Pons (tissue), 1 donor: ENCODE measurements around the gene TTC39B.

Experiments used
- DNase-seq: peaks from one replicate; pipeline ENCODE4 v3.0.0-alpha.2; 2016; ENCODE audit warnings: low spot score

The TTC39B gene

DNA sequence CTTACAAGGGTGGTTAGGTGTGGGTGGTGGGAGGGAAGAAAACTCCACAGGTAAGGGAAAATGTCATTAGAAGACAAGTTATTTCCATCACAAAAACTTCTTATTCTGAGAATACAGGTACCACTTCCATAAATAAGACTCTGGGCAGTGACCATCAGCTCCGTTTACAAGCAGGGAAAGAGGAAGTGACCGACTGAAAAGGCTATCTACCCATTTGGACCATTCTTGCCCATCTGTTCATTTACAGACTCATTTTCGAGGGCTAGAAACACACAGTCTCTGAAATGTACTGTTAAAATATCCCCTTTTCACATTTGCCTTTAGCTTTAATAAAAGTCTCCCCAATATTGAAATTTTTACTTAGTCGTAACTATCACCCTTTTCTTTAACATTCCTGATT, 79.5 kb downstream of the TTC39B start:
- no peak for DNase-seq

DNA sequence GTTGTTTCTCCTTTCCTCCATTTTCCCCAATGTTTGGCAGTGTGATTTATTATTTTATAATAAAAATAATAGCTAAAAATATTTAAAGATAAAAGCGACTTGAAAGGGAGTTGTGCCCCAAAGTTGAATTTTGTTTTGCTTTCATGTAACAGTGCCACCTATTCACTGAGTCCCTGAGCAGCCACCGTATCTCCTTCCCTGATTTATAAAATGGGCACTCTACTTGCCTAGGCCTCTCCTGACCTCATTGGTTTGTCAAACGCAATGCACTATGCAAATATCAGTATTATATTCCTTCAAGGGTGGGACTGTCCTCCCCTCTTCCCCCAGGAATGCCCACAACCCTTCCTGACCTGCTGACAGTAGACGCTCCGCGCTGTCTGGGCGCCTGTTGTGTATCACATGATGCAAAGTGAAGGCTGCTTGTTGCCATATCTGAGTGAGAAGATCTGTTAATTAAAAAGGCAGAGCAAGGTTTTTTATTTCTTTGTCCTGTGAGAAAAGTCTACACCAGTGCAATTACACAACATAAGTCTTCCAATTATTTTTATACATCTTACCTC, 81.4 kb downstream of the TTC39B start:
- no peak for DNase-seq

DNA sequence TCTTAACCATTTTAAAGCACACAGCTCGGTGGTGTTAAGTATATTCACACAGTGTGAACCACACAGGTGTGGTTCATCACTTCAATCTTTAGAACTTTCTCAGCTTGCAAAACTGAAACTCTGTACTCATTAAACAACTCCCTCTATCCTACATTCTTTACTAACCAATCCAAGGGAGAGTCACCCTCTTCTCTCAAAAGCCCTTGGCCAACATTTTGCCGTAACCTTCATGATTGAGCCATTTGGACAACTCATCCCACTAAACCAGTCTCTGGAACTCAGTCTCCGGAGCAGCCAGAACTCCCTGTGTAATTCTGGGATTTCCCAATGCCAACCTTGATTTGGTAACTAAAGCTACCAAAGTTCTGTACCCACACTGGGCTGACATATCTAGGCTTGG, 84.7 kb downstream of the TTC39B start:
- no peak for DNase-seq

DNA sequence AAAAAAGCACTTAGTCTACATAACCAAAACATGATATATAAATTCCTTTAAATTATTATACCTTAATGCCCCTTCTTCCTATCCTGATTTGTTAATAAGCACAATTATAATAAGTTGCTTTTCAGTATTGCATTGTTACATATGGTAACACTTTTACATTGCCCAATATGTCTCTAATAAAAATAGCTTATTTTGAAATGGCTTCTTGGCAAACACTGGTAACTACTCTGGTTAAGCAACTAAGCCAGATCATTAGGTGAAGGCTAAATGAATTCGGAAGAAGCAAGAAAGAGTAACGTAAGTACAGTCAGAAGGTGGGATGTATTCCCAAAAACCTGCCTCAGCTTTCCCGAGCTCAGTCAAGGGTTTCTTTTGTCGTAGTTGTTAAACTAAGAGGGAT, 85.3 kb downstream of the TTC39B start:
- DNase-seq: no peak

DNA sequence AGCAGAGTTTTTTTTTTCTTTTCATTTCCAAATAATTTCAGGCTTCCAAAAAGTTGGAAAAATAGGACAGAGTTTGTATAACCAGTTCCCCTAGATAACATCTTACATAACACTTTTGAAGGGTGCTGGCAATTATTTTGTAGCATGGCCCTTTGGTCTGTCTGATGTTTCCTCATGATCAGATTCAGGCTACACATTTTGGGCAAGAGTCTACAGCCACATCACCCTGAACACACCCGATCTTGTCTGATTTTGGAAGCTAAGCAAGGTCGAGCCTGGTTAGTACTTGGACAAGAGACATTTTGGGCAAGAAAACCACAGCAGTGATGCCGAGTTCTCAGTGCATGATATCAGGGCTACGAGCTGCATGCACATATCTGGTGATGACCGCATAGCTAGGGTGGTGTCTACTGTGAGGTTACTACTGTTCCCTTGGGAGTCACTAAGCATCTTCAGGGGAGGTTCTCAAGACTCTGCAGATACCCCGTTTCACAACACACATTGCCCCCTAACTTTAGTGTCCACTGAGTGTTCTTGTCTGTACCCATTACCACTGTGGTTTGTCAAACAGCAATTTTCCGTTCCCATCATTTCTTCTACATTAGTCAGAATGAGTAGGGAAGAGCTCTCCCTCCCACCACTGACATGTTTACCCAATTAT, 86.2 kb downstream of the TTC39B start:
- no peak for DNase-seq

DNA sequence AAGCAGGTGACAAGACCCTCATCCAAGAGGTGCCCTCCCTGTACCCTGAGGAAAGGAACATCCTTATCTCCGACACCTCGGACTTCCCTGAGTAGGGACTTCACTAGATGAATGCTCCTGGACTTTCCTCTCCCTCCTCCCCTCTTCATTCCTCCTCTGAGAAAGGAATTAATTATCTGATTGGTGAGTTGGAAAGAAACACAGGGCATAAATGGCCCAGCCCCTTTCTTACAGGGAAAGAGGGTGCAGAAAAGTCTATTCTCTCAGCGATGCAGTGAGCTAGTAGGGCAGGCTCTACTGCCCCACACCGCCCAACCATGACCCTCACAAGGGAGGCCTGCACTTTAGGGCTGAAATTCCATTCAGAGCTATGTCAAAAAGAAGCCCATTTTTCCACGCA, 87.5 kb downstream of the TTC39B start:
- DNase-seq: no peak

DNA sequence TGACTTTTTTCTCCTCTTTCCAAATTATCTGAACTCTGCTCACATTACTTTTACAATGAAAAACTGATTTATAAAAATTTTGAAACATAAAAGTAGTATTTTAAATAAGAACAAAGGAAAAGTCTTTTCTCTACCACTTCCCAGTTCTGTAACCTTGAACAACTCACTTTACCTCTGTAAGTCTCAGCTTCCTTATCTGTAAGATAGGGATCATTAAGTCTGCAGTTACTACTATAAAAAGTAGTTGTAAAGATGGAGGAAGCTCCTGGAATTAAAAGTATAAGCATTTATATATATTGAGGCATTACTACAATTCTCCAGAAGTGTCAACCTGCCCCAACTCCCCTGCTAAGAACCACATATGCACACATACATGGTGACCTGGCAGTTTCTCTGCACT, 88.0 kb downstream of the TTC39B start:
- no peak for DNase-seq

DNA sequence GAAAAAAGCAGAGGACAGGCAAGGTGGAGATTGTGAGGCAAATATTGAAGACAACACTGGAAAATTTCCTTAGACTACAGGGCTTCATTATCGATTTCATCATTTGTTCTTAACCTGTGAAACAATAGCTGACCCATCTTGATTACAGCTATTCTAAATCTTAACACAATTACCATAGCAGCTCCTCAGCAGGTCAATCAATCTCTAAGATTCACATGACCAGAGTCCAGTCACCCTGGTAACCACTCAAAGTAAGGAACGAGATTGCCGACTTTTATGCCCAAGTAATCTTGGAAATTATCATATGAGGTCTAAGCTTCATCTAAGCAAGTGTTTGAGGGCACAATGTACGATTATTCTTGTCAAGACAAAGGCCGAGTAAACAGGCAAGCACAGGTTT, 93.8 kb downstream of the TTC39B start:
- no peak for DNase-seq

DNA sequence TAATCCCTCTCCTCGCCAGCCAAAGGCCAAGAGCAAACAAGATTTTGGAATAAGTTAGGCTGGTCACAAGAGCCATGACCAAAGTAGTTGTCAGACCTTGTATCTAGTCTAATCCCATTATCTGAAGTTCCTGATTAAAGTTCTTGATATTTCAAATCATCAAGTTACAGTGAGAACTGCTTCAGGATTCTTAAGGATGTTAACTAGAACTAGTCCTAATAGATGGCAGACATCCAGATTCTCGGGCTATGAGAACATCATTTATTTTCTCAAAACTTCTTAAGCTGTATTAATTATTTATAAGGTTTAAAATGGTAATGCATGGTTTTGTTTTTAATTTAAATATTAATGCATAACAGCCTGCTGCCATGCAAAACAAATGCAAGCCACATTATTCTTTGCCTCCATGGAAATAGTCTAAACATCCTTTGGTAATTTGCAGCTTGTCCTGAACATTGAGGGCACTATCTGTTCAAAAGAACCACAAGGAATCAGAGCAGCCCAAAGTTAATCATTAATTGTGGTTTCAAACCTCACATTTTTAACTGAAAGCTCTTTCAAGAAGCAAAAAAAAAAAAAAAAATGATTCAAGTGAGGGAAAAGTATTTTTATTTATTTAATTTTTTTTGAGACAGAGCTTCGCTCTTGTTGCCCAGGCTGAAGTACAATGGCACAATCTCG, 95.1 kb downstream of the TTC39B start:
- DNase-seq: peak; percentile 17

DNA sequence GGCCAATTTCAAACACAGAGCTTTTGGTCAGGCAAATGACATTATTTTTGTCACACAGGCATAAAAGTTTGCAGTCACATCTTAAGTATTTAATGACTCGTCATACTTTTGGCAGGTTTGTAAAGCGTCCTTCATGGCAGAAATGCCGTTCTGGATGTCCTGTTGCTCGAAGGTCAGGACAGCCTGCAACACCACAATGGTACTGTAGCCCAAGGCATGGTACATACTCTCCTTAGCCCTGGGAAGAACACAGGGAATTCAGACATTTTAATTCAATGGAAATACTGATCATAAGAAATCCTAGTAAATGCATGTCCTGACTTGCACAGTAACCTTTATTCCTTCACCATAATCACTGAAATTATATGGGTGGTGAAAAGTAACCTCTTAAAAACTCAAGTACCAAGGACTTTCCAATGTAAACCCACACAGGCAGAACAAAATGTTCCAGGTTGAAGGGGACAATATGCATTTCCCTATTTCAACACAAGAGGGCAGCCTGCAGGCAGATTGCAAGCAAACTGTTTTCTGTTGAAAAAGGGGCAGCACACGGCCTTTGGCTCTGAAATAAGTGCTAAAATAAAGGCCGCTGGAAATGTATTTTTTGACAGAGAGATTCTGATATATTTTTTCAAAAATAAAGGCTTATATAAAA, 95.7 kb downstream of the TTC39B start:
- DNase-seq: peak; percentile 78

DNA sequence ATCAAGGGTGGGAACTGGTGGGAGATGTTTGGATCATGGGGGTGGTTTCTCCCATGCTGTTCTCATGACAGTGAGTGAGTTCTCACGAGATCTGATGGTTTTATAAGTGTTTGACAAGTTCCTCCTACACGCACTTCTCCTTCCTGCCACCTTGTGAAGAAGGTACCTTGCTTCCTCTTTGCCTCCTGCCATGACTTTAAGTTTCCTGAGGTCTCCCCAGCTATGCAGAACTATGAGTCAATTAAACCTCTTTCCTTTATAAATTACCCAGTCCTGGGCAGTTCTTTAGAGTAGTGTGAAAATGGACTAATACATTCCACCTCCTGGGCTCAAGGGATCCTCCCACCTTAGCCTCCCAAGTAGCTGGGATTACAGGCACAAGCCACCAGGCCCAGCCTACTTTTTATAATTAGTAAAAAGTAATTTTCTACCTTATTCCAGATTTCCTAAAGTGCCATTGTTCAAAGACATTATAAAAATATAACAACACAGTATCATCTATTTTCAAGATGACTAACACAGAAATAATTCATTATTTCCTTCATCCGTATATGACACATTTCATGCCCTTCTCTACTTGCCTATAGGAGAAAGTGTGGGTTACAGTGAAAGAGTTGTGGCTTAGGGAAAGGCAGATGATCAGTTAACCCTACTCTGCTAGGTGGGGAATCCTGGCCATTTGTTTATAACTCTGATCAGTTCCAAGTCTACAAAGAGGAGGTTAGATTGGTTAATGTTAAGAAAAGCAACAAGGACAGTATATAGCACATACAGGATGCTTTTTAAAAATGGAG, 99.9 kb downstream of the TTC39B start:
- no peak for DNase-seq

DNA sequence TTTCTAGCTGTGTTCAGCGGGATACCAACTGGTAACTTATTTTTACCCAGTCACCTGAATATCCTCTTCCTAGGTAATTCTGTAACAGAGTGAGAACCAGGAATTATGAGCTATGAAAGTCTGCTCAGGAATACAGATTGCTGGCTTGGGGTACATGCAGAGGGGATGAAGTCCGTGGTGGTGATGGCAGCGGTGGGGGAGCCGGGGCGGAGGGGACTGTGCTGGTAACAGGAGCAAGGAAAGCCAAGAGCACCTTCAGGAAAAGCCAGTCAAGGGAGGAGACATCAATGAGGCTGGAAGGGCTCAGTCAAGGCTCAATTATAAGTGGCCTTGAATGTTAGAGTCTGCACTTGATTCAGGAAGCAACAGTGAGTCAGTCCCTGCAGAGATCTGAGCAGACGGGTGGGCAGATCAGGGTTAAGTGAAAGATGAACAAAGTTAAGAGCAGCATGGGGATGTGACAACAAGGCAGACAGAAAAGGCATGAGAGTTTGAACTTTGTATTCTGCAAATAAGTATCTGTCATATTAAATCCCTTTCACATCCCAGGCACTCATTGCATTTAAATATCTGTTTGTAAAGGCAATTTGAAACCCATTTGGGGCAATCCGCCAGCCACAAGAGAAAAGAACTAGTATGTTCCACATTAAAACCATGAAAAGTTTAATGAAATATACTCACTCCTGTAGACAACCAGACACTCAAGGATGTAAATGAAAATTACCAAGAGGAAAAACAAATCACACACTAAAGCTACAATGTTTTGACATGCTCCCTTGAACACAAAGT, 101.2 kb downstream of the TTC39B start:
- DNase-seq: no peak

DNA sequence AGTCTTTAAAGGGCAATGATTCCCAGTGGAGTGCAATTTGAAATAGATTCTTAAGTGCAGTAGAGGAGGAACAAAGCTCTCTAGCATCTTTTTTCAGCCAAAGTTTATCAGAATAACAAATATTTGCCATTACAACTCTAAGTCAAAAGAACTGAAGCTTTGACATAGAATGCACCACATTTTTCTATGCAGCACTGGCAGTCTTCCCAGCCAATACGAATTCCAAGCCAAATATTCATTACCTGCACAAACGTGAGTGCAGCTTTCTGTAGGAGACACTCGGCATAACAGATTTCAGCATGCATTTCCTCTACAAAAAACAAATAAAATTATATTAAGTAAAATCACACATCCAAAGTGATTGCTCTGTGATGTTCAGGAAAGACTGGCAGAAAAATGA, 103.4 kb downstream of the TTC39B start:
- DNase-seq: no peak

DNA sequence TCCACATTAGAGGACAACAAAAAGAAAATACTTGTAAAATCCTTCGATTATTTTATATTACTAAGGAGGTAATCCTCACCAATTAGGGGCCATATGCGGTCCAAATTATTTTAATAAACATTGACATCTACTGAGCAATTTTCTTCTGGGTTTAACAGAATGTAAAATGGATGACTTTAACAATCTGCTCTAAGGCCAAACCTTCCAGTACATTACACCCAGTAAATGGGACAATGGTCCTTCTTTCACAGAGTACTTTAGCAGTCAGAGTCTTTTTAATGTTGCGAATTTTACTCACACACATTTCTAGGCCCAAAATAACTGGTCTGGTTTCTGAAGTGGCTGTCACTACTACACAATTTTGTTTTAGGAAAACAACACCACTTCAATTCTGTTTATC, 106.9 kb downstream of the TTC39B start:
- DNase-seq: no peak

DNA sequence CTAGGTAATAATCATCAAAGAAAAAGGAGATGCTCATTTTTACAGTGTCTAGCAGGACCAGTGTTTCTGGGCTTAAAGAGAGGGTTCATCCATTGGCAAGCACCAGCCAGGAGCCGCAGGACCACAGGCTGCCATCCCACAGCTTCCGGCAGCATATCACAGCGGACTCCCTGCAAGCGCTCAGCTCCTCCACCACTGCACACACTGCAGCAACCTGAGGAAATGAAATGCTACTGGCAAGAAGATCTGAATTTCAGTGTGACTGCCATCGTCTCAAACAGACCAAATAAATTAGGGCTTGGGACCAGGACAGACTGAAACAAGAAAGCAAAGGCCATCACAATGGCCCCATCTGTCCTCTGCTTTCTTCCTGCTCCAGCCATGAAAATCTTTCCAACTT, 114.2 kb downstream of the TTC39B start:
- DNase-seq: no peak

DNA sequence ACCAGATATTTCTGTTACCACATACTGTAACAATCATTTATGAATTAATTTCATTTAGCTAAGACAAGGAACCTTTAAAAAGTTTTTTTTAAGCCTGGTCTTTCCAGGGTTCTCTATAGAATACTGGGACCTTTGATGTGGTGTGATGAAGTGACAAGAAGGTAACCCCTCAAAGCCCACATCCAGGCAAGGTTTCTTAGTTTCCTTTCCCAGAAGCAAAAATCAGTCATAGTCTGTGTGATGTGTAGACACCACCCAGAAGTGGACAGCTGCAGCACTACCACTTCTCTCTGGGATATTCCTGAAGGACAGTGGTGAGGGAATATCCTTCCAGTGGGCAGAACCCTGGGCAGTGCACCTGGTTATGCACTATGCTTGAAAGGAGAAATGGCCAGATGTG, 115.6 kb downstream of the TTC39B start:
- no peak for DNase-seq

DNA sequence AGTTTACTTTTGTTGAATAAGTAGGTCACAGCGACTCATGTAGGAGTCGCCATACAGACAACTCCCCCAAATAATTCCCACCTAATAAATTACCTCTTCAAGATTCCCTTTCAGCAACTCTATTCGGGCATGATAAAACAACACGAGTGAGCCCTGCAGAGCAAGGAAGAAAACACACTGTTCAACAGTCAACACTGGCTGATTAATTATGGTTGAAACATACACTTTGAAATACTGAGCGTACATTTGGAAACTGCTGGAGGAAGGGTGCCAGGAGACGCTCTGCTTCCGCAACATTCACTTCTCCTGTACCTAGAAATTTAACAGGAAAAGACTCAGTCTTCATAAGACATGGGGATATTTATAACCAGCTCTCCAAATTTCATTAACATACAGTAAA, 117.5 kb downstream of the TTC39B start:
- no peak for DNase-seq

DNA sequence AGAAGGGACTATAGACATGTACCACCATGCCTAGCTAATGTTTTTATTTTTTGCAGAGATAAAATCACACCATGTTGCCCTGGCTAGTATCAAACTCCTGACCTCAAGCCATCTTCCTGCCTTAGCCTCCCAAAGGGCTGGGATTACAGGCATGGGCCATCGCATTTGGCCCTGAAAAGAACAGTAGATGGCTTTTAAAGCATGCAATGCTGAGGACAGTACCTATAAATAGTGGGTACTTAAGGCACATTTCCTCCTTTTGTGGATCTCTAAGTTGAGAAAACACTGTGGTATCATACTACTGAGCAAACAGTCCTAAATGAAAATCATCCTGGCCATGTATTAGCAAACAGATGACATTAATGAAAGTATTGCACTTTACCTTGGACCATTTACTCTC, 119.4 kb downstream of the TTC39B start:
- no peak for DNase-seq

DNA sequence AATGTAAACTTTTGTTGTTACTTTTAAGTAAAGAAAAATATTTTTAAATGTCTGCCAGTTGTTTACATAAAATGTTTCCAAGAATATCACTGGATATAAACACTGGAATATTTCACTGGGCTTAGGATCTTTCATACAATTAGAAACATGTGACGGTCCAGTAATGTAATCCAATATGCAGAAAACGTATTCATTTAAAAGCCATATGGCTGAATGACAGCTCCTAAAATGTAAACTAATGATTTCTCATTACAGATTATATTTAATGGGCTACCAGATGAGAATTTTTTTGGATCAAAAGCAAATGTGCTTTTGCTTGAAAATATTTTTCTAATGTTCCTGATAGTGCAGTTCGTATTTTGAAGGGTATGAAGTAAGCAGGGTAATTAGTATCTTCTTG, 124.3 kb downstream of the TTC39B start:
- no peak for DNase-seq

DNA sequence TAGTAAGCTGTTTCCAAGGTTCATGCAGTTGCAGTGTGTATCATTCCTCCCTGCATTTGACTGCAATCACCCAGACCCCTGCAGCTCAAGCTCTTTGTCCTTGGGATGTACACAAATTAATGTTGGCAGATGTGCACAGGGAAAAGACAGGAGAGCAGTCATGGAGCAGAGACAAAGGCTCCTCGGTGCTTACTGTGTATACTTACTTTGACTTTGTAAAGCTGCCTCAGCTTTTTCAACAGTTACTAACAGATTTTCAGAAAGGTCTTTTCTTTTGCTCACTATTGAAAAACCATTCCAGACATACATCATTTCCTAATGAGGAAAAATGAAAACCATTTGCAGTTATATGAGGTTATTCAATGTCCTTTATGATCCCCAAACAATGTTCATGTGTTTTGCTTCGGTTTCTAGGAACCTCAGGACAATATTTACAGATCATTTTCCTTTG, 124.9 kb downstream of the TTC39B start:
- peak; percentile 7 for DNase-seq

DNA sequence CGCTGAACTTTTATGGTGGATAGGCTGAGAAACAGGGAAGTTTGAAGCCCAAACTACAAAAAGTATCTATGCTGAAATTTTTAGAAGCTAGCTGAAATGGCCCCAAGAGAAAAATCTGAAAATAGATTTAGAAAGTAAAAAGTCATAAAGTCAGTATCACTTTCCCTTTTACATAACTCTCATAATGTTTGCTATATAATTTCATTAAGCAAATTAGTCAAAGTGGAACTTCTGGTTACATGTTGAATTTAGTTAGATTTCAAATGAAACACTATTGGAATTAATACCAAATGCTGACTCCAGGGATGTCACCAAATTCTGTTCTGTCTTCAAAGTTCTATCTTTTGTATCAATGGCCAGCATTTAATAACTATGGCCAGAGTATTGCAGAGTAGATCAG, 126.9 kb downstream of the TTC39B start:
- no peak for DNase-seq

DNA sequence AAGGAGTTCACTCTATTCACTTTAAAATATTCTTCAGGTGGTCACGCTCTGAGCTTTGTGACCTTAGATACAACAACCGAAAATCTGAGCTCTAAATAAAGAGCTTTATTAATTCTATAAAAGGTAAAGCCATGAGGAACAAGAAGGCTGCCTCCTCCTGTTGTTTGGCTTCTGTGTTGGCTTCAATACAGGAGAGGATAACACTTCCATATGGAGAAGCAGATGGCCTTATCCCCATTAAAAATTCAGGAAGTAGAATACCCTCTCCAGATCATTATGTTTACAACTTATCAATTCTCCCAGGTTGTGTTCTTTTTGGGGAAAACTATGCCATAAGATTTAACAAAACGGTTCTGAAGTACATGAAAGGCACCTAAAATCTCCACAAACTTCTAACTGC, 128.4 kb downstream of the TTC39B start:
- peak; percentile 11 for DNase-seq
